Measurements from ENCODE around the gene SLC9A9.

The SLC9A9 gene

DNA sequence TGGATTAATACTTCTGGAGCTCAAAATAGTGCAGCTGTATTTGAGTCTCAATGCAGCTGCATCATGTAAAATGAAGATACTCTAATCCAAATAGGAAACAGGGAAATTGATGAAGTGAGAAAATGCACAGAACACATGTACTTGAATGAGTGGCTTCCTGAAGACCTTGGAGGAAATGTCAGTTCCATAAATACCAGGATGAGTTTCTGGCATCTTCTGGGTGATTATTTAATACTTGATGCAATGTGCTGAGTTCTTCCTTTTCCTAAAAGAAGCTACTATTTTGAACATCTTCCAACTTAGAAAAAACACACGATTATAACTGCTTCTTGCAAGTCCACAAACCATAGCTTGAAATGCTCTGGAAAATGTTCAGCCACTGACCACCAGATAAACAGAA lies 162.8 kb downstream of the SLC9A9 start:
- Histone ChIP-seq H3K4me1 (ENCODE audit: control insufficient read depth in 1 of 2, insufficient read depth in 2 of 2, low read length in 2 of 2) (no peaks in the 10 kb centered on the region), H3K9ac (ENCODE audit: low read length) (no peak overlapping the region), H3K23ac (ENCODE audit: low read length) (no peak overlapping the region), H3K27ac (ENCODE audit: low read depth, low read length) (no peak overlapping the region), H3K14ac (ENCODE audit: low read length) (no peak overlapping the region), H3K4ac (ENCODE audit: low read depth, low read length) (no peak overlapping the region), H2BK5ac (ENCODE audit: low read depth, low read length, poor library complexity) (no peak overlapping the region), H3K4me2 (ENCODE audit: low read length) (no peak overlapping the region), H3K27me3 (ENCODE audit: insufficient read depth, low read length) (no peaks in the 10 kb centered on the region), H3K4me3 (ENCODE audit: low read depth, low read length) (no peak overlapping the region), H3K79me2 (ENCODE audit: control insufficient read depth, insufficient read depth, low read length, poor library complexity) (no peaks in the 10 kb centered on the region), H2BK12ac (ENCODE audit: low read length) (no peak overlapping the region), H3K18ac (ENCODE audit: low read length) (no peak overlapping the region), H4K12ac (ENCODE audit: low read depth, low read length) (no peak overlapping the region), H4K8ac (ENCODE audit: low read depth, low read length) (no peak overlapping the region), H2AFZ (ENCODE audit: insufficient read depth, low read length, poor library complexity) (no peak overlapping the region), H2AK5ac (ENCODE audit: low read length) (no peak overlapping the region), H3K79me1 (ENCODE audit: low read length) (no peaks in the 10 kb centered on the region), H3K36me3 (ENCODE audit: control insufficient read depth in 1 of 2, insufficient read depth in 2 of 2, low read length in 2 of 2) (no peaks in the 10 kb centered on the region), H4K91ac (ENCODE audit: low read depth, low read length) (no peak overlapping the region), H3K9me3 (ENCODE audit: insufficient read depth, low read depth, low read length) (no peaks in the 10 kb centered on the region), H2BK120ac (ENCODE audit: insufficient read depth, low read length, poor library complexity) (no peak overlapping the region)
- DNase-seq = no peak
- no CpG with 5 or more reads among the region's 1 CpG for WGBS (ENCODE audit: extremely low coverage, insufficient coverage, insufficient read length)

DNA sequence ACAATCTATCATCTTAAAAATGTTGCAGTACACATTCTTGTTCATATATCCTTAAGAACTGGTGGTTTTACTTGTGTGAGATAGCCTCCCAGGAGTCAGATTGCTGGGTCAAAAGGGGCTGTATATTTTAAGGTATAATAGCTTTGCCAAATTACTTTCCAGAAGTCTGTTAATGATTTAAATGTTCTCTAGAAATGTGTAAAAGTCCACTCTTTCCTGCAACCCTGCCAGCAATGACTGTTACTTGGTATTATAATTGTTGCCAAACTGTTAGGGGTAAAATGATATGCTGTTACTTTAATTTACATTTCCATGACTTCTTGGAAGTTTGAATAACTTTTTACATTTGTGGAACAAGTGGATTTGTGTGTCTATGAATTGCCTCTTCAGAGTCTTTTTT lies 170.8 kb downstream of the SLC9A9 start:
- Histone ChIP-seq H3K79me1 (ENCODE audit: low read length) (no peaks in the 10 kb centered on the region), H3K4me1 (ENCODE audit: control insufficient read depth in 1 of 2, insufficient read depth in 2 of 2, low read length in 2 of 2) (no peaks in the 10 kb centered on the region), H3K79me2 (ENCODE audit: control insufficient read depth, insufficient read depth, low read length, poor library complexity) (no peaks in the 10 kb centered on the region), H3K4me3 (ENCODE audit: low read depth, low read length) (no peak overlapping the region), H4K91ac (ENCODE audit: low read depth, low read length) (no peak overlapping the region), H2AK5ac (ENCODE audit: low read length) (no peak overlapping the region), H4K8ac (ENCODE audit: low read depth, low read length) (no peak overlapping the region), H3K9me3 (ENCODE audit: insufficient read depth, low read depth, low read length) (no peaks in the 10 kb centered on the region), H3K14ac (ENCODE audit: low read length) (no peak overlapping the region), H3K9ac (ENCODE audit: low read length) (no peak overlapping the region), H2BK120ac (ENCODE audit: insufficient read depth, low read length, poor library complexity) (no peak overlapping the region), H3K4ac (ENCODE audit: low read depth, low read length) (no peak overlapping the region), H2BK12ac (ENCODE audit: low read length) (no peak overlapping the region), H4K12ac (ENCODE audit: low read depth, low read length) (no peak overlapping the region), H3K27ac (ENCODE audit: low read depth, low read length) (no peak overlapping the region), H3K18ac (ENCODE audit: low read length) (no peak overlapping the region), H3K27me3 (ENCODE audit: insufficient read depth, low read length) (no peaks in the 10 kb centered on the region), H3K4me2 (ENCODE audit: low read length) (no peak overlapping the region), H3K23ac (ENCODE audit: low read length) (no peak overlapping the region), H2BK5ac (ENCODE audit: low read depth, low read length, poor library complexity) (no peak overlapping the region), H2AFZ (ENCODE audit: insufficient read depth, low read length, poor library complexity) (no peak overlapping the region), H3K36me3 (ENCODE audit: control insufficient read depth in 1 of 2, insufficient read depth in 2 of 2, low read length in 2 of 2) (no peaks in the 10 kb centered on the region)
- DNase-seq = no peak

DNA sequence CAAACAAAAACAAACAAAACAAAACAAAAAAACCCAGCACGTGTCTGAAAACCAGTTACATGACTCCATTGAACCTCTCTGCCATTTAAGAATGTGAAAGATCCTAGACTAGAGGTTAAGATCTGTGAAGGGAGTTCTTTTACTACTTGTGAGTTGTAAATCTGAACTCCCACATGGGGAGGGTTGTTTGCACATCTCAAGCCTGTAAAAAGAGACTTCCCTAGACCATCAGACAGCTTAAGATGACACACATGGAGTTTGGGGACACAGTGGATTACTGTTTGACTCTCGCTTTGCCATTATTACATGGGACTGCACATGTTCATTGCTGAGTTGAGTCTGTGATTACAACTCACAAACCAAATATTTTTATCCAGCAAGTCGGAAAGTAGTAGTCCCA lies 171.5 kb downstream of the SLC9A9 start:
- H4K12ac ChIP-seq (ENCODE audit: low read depth, low read length) = no peak overlapping the region
- H3K18ac ChIP-seq (ENCODE audit: low read length) = no peak overlapping the region
- H3K4me2 ChIP-seq (ENCODE audit: low read length) = no peak overlapping the region
- H3K4me1 ChIP-seq (ENCODE audit: control insufficient read depth in 1 of 2, insufficient read depth in 2 of 2, low read length in 2 of 2) = no peaks in the 10 kb centered on the region
- H2BK120ac ChIP-seq (ENCODE audit: insufficient read depth, low read length, poor library complexity) = no peak overlapping the region
- no peak overlapping the region for H3K9ac ChIP-seq (ENCODE audit: low read length)
- no peak overlapping the region for H3K4me3 ChIP-seq (ENCODE audit: low read depth, low read length)
- no peak overlapping the region for H2BK12ac ChIP-seq (ENCODE audit: low read length)
- no peak overlapping the region for H2AK5ac ChIP-seq (ENCODE audit: low read length)
- no CpG with 5 or more reads among the region's 3 CpGs for WGBS (ENCODE audit: extremely low coverage, insufficient coverage, insufficient read length)
- H4K8ac ChIP-seq (ENCODE audit: low read depth, low read length) = no peak overlapping the region
- H3K14ac ChIP-seq (ENCODE audit: low read length) = no peak overlapping the region
- no peak for DNase-seq
- no peak overlapping the region for H3K27ac ChIP-seq (ENCODE audit: low read depth, low read length)
- no peak overlapping the region for H2AFZ ChIP-seq (ENCODE audit: insufficient read depth, low read length, poor library complexity)
- H3K36me3 ChIP-seq (ENCODE audit: control insufficient read depth in 1 of 2, insufficient read depth in 2 of 2, low read length in 2 of 2) = no peaks in the 10 kb centered on the region
- no peak overlapping the region for H3K4ac ChIP-seq (ENCODE audit: low read depth, low read length)
- no peaks in the 10 kb centered on the region for H3K27me3 ChIP-seq (ENCODE audit: insufficient read depth, low read length)
- no peaks in the 10 kb centered on the region for H3K79me2 ChIP-seq (ENCODE audit: control insufficient read depth, insufficient read depth, low read length, poor library complexity)
- no peak overlapping the region for H2BK5ac ChIP-seq (ENCODE audit: low read depth, low read length, poor library complexity)
- no peaks in the 10 kb centered on the region for H3K79me1 ChIP-seq (ENCODE audit: low read length)
- H4K91ac ChIP-seq (ENCODE audit: low read depth, low read length) = no peak overlapping the region
- no peak overlapping the region for H3K23ac ChIP-seq (ENCODE audit: low read length)
- H3K9me3 ChIP-seq (ENCODE audit: insufficient read depth, low read depth, low read length) = no peaks in the 10 kb centered on the region

DNA sequence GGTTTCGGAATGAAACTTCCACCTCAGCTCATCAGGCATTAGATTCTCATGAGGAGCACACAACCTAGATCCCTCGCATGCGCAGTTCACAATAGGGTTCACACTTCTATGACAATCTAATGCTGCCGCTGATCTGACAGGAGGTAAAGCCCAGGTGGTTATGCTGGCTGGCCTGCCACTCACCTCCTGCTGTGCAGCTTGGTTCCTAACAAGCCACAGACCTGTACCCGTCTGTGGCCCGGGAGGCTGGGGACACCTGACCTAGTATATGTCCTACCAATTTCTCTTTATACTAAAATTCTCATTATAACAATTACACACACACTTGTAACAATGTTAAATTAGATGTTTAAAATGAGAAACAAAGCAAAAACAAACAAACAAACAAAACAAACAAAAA lies 172.2 kb downstream of the SLC9A9 start:
- H2BK120ac ChIP-seq (ENCODE audit: insufficient read depth, low read length, poor library complexity) = no peak overlapping the region
- H3K36me3 ChIP-seq (ENCODE audit: control insufficient read depth in 1 of 2, insufficient read depth in 2 of 2, low read length in 2 of 2) = no peaks in the 10 kb centered on the region
- no peaks in the 10 kb centered on the region for H3K79me2 ChIP-seq (ENCODE audit: control insufficient read depth, insufficient read depth, low read length, poor library complexity)
- H3K9ac ChIP-seq (ENCODE audit: low read length) = no peak overlapping the region
- no peak for DNase-seq
- H3K27me3 ChIP-seq (ENCODE audit: insufficient read depth, low read length) = no peaks in the 10 kb centered on the region
- no peak overlapping the region for H2AFZ ChIP-seq (ENCODE audit: insufficient read depth, low read length, poor library complexity)
- H3K9me3 ChIP-seq (ENCODE audit: insufficient read depth, low read depth, low read length) = no peaks in the 10 kb centered on the region
- no peaks in the 10 kb centered on the region for H3K4me1 ChIP-seq (ENCODE audit: control insufficient read depth in 1 of 2, insufficient read depth in 2 of 2, low read length in 2 of 2)
- no peak overlapping the region for H3K18ac ChIP-seq (ENCODE audit: low read length)
- H3K4me3 ChIP-seq (ENCODE audit: low read depth, low read length) = no peak overlapping the region
- no peak overlapping the region for H4K12ac ChIP-seq (ENCODE audit: low read depth, low read length)
- H2BK5ac ChIP-seq (ENCODE audit: low read depth, low read length, poor library complexity) = no peak overlapping the region
- no CpG with 5 or more reads among the region's 6 CpGs for WGBS (ENCODE audit: extremely low coverage, insufficient coverage, insufficient read length)
- no peak overlapping the region for H2BK12ac ChIP-seq (ENCODE audit: low read length)
- no peak overlapping the region for H3K14ac ChIP-seq (ENCODE audit: low read length)
- H4K91ac ChIP-seq (ENCODE audit: low read depth, low read length) = no peak overlapping the region
- H3K23ac ChIP-seq (ENCODE audit: low read length) = no peak overlapping the region
- H4K8ac ChIP-seq (ENCODE audit: low read depth, low read length) = no peak overlapping the region
- no peak overlapping the region for H3K27ac ChIP-seq (ENCODE audit: low read depth, low read length)
- H3K79me1 ChIP-seq (ENCODE audit: low read length) = no peaks in the 10 kb centered on the region
- no peak overlapping the region for H2AK5ac ChIP-seq (ENCODE audit: low read length)
- H3K4ac ChIP-seq (ENCODE audit: low read depth, low read length) = no peak overlapping the region
- no peak overlapping the region for H3K4me2 ChIP-seq (ENCODE audit: low read length)
